Activated T-cell treated with anti-CD3 and anti-CD28 coated beads for 1 hour (primary cell): ENCODE results near the gene SESN2.
"Not testable (repeated sequence)": the region's sequence is repeated elsewhere in the genome, so short reads cannot be mapped to it uniquely, and the experiment has no call there.

Experiments used
- DNase-seq: peaks from one replicate; pipeline ENCODE4 v3.0.0-alpha.2; 2020; ENCODE audit warnings: low read depth

The SESN2 gene

DNA sequence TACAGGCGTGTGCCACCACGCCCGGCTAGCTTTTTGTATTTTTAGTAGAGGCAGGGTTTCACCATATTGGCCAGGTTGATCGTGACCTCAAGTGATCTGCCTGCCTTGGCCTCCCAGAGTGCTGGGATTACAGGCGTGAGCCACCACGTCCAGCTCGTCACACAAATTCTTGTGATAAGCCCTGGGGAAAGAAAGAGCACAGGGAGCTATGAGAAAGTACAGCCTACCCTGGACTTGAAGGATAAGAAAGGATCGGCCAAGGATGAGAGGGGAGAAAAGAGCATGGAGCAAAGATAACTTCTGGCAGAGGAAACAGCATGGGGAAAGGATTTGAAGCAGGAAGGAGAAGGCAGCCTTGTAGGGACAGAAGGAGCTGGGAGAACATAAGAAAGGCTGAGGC is 29.2 kb downstream of the SESN2 start:
- DNase-seq, result no peak

DNA sequence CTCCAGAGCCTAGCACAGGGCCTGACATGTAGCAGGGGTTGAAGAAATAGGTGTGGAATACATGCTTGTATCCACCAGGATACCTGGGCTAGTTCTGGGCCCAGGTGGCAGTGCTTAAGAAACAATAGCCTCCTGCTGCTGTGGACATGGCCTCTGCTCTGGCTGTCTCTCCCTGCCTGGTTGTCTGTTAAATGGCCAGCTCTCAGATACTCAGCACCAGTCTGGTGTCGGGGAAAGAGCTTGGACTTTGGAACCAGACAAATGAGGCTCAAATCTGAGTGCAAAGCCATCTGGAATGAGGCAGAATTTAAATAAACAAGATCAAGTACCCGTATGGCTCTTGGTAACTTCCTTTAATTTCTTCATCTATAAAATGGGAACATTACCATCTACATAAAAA is 31.5 kb downstream of the SESN2 start:
- DNase-seq, result no peak

DNA sequence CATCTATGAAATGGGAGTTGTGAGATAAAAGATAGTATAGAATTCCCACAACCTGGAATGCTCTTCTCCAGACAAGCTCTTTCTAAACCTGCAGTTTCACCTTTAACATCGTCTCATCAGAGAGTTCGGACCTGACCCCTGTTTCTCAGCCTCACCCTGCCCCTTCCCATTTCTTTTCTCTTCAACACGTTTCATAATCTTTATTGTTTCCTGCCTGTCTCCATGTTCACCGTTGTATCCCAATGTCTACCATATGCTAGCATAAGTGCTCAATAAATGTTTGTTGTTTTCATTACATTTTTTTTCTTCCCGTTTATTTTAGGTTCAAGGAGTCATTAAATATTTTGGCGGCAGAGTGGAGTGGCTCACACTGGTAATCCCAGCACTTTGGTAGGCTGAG is 32.4 kb downstream of the SESN2 start:
- no peak for DNase-seq

DNA sequence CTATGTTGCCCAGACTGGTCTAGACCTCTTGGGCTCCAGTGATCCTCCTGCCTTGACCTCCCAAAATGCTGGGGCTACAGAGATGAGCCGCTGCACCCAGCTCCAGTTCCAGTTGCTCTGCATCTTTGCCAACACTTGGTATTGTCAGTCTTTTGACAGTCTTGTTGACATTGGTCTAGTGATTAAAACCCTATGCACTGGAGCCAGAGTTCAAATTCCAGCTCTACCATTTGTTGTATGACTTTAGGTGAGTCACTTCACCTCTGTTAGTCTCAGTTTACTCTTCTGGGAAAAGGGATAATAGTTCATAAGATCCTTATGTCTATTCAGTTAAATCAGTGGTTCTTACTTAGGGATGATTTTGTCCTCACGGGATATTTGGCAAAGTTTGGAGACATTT is 36.6 kb downstream of the SESN2 start:
- no peak for DNase-seq

DNA sequence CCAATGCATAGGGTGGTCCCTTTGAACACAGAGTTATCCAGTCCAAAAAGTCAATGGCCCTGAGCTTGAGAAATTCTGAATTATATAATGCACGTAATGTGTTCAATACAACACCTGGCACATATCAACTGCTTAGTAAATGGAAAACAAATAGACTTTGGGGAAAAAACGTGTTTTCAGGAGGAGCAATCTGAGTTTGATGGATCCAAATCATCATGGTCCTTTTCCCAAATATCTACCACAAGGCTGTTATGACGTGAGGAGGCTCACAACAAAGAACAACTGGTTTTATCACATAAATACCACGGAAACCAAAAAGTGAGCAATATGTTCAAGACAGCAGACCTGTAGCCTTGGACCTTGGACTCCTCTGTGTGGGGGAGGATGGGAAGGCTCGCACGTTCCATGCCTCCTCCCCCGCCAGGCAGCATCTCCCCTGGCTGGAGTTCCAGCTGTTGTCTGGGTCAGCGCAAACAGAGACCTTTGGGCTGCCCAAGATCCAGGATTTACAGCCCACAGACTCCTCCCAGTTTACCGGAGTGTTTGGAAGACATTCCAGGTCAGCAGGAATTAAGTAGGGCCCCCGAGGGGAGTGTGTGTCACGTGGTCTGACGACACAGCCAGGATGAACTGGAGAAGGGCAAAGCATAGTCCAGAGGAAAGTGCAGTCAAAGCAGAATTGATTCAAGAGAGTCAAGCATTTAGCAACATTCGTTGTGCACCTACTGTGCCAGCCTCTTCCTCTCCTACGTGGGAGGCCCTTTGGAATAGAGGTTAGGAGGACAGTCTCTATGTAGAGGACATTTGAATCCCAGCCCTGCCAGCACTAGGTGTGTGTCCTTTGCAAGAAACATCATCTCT is 37.3 kb downstream of the SESN2 start:
- DNase-seq, result no peak

DNA sequence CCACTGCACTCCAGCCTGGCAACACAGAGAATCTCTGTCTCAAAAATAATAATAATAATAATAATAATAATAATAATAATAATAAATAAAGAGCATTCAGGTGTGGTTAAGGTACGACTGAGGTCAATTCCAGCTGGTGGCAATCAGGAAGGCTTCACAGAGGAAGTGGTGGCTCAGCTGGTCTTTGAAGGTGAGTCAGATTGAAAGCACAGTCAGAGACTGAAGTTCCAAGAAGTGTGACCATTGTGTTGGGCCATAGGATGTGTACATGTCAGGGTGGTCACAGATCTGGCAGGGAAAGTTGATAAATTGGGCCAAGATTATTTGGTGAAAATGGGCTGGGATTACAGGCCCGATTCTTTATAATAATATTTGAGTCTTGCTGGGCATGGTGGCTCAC is 38.5 kb downstream of the SESN2 start:
- DNase-seq, result no peak

DNA sequence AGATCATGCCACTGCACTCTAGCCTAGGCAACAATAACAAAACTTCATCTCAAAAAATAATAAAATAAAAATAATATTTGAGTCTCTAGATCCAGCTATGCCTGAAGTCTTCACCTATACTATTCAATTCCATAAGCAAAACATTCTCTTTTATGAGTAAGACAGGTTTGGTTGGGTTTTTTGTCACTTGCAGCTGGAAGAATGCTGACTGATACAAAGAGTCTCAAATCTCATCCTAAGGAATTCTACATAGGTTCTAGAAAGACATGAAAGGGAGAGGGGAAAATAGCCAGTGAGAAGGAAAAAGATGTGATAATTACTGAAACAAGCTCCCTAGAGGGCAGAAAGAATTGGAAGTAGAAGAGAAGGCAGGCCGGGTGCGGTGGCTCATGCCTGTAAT is 39.1 kb downstream of the SESN2 start:
- DNase-seq, result no peak

DNA sequence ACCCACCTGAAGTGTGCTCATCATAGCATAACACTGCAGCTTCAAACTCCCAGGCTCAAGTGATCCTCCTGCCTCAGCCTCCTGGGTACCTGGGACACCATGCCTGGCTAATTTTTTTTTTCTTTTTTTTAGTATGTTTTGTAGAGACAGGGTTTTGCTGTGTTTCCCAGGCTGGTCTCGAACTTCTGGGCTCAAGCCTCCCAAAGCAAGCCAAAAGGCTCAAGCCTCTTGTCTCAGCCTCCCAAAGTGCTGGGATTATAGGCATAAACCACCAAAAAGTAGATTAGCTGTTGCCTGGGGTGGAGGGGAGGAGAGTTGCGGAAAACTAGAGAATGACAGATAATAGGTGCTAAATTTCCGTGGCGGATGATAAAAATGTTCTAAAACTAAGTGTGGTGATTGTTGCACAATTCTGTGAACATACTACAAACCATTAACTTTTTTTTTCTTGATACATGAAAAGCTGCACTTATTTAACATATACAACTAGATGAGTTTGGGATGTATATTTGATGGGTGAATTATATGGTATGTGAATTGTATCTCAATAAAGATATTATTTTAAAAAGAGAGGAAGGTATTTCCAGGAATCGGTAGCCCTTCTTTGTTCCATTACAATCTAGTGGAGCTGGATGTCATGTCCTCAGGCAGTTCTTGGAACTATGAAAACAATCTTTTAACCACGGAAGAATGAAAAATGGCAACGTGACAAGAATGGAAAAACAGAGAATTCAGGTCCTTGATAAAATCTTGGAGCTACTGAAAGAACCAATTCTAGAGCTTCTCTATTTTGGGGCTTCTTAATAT is 42.3 kb downstream of the SESN2 start:
- no peak for DNase-seq

DNA sequence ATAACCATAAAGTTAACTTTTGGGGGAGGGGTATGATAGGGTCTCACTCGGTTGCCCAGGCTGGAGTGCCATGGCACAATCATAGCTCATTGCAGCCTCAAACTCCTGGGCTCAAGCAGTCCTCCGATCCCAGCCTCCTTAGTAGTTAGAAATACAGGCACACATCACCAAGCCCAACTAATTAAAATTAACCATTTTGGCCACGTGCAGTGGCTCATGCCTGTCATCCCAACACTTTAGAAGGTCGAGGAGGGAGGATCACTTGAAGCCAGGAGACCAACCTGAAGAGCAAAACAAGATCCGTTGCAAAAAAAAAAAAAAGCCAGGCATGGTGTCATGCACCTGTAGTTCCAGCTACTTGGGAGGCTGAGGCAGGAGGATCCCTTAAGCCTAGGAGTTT is 42.9 kb downstream of the SESN2 start:
- no peak for DNase-seq

DNA sequence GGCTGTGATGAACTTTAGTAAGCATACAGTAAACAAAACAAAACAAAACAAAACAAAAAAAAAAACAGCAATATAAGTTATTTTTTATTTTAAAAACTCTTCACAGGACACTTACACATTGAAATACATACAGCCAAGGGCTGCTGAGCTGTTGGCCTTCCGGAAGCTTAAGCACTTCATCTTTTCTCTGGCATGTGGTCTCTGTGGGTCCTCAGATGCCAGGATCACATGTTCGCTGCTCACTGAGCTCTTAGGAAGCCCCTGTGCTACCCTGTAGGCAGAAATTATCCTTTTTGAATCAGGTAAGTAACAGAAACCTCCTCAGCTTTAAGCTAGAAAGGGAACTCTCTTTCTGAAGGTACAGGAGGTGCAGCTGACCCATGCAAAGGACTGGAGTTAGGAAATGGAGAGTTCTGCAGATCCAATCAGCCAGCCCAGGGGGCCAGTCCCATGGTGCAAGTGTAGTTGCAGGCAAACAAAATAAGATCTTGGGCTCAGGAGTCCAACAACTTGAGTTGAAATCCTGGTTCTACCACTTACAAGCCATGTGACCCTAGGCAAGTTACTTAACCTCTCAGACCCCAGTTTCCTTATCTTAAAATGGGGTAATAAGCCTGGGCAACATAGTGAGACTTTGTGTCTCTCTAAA is 47.1 kb downstream of the SESN2 start:
- DNase-seq, result no peak

DNA sequence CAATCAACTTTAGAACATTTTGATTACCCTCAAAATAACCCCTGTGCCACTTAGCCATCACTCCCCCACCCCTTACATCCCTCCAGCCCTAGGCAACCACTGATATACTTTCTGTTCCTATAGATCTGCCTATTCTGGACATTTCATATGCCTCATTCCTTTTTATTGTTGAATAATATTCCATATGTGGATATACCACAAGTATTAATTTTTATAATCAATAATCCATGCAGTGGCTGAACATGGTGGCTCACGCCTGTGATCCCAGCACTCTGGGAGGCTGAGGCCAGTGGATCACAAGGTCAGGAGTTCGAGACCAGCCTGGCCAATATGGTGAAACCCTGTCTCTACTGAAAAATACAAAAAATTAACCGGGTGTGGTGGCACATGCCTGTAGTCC is 49.4 kb downstream of the SESN2 start:
- no peak for DNase-seq

DNA sequence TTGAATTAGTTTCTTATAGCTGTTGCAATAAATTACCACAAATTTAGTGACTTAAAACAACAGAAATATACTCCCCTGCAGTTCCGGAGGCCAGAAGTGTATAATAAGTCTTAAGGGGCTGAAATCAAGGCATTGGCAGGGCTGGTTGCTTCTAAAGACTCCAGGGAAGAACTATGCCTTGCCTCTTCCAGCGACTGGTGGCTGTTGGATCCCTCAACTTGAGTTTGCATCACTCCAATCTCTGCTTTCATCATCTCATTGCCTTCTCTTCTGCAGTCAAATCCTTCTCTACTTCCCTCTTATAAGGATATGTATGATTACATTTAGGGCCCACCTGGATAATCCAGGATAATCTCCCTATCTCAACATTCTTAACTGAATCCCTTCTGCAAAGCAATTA is 50.4 kb downstream of the SESN2 start:
- no peak for DNase-seq

DNA sequence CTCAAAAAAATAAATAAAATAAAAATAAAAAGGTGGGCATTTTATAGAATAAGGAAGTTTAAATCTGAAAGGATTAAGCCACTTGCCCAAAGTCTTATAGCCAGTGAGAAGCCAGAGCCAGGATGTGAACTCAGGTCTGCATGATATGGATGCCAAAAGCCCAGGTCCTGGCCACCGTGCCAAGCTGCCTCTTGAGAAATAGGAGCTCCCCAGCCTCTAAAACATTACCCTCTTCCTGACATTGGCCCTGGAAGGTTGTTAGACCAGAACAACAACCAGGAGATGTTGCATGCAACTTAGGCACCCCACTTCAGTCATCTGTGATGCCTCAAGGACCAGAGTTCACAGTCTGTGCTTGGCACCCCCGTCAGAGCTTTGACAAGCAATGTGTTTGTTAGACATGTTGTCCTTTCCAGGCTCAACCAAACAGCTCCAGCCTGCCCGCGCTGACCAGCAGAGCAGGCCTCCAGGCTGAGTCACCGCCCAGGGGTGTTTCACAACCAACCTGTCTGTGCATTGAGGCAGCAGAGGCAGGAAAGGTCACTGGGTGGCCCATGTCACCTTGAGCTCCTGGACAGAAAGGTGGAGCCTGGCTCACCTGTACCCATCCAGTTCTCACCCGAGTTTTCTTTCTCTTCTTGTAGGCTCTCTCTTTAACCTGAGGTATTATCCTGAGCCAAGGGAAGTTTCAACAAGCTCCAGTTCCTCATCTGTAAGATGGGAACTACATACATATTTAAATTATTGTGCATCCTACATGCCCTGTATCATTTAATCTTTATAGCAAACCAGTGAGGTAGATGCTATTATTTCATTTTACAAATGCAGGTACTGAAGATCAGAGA is 54.6 kb downstream of the SESN2 start:
- no peak for DNase-seq

DNA sequence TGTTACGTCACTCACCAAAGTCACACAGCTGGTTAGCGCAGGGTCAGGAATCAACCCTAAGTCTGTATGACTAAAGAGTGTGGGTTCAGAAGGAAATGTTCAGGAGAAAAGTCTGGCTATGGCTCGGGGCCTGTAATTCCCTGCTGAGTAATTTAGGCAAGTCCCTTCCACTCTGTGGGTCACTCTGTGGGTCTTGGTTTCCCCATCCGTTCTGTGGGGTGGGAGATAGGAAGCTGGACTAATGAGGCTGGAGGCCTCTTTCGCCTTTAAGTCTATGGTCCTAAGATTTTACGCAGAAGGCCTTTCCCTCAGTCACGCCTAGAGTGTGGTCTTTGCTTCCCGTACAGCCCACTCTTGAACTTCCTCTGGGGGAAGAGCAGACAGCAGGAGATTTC is 55.2 kb downstream of the SESN2 start:
- no peak for DNase-seq

DNA sequence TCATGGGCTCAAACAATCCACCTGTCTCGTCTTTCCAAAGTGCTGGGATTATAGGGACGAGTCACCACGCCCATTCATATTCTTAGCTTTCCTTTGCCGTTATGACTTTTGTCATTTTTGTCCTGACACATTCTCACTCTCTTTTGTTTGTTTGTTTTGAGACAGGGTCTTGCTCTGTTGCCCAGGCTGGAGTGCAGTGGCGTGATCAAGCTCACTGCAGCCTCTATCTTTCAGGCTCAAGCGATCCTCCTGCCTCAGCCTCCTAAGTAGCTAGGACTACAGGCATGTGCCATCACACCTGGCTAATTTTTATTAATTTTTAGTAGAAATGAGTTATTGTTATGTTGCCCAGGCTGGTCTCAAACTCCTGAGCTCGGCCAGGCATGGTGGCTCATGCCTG is 57.7 kb downstream of the SESN2 start:
- DNase-seq, result no peak

DNA sequence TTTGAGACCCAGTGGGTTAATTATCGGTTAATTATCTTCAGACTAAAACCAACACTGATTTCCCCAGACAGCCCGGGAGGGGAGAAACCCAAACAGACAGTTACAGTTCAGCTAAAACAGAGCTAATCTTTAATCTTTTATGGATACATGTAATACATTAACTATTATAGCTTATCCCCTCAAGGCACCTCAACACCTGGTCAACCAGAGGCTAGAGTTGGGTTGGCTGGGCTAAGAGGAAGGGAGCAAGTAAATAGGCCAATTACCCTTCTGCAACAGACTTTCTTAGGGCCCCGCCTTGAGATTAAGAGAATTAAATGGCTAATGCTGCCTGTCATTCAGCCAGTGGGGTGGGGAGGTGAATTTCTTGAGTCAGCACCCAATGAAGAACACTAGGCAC is 62.9 kb downstream of the SESN2 start:
- DNase-seq, result no peak

DNA sequence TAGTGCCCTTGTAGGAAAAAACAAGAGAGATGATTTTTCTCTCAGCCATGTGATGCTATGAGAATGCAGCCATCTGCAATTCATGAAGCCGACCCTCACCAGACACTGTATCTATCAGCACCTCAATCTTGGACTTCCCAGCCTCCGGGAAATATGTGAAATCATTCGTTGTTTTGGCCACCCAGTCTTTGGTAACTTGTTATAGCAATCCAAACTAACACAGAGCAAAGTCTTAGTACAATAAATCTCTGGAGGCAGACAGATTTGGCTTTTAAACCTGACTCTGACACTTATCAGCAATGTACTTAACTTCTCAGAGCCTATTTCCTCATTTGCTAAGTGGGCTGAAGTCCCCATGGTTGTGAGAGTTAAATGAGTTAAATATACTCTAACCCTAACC is 64.4 kb downstream of the SESN2 start:
- DNase-seq, result no peak

DNA sequence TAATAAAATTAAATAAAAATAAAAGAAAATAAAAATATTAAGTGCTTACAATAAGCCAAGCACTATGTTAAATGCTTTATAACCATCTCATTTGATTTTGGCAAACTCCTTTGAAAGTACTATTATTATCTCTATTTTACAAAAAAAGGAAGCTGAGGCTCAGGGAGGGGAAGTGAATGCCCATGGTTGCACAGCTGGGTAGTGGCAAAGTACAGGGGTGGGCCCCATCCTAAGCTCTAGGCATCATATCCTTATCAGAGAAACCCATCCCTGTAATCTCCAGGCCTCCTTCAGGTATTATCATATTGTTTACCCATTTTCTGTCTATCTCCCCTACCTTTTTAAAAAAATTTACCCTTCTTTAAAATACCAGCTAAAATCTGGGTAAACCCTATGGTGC is 67.2 kb downstream of the SESN2 start:
- DNase-seq, result no peak

DNA sequence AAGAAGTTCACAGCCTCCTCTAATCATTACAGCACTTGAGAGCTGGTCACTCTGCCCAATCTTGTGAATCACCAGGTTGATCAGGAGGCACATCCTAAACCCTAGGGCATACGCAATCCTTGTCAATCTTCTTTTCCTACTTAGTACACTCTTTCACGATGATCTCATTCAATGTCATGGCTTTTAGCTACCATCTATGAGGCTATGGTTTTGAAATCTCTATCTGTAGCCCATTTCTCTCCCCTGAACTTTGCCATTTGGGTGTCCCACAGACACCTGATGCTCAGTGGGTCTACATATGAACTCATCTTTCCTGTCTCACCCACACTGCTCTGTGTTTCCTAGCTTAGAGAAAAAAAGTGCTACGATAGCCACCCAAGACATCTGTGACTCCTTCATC is 67.7 kb downstream of the SESN2 start:
- DNase-seq, result no peak

DNA sequence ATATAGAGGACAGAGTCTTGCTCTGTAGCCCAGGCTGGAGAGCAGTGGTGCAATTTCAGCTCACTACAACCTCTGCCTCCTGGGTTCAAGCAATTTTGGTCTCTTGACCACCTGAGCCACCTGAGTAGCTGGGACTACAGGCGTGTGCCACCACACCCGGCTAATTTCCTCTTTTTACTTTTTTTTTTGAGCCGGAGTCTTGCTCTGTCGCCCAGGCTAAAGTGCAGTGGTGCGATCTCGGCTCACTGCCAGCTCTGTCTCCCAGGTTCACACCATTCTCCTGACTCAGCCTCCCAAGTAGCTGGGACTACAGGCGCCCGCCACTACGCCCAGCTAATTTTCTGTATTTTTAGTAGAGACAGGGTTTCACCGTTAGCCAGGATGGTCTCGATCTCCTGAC is 68.1 kb downstream of the SESN2 start:
- DNase-seq, result not testable (repeated sequence)

DNA sequence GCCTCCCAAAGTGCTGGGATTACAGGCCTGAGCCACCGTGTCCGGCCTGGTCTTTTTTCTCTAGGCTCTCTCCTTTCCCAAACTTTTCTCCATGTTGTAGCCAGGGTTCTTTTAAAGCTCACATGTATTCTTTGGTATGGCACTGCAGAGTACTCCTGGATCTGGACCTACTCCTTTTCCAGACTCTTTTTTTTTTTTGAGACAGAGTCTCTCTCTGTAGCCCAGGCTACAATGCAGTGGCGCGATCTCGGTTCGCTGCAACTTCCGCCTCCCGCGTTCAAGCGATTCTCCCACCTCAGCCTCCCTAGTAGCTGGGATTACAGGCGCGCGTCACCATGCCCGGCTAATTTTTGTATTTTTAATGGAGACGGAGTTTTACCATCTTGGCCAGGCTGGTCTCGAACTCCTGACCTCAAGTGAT is 68.9 kb downstream of the SESN2 start:
- no peak for DNase-seq
